ENCODE measurements around the gene PPP1R14C.

GRCh38 chr6:150126641-150127291 is 16.1 kb upstream of the PPP1R14C start:
- TF ChIP-seq POLR2A (IDR thresholded peaks at IDR 0.05) (no peak), CTCF (IDR thresholded peaks at IDR 0.05) (no peak)
